ENCODE data around the gene CSNK1G1. TPM values are rescaled to one million over a fixed set of nuclear protein-coding genes. Genes with fewer than 3 reads are reported as not detected.
A peak's percentile ranks its signal among the peaks of the same experiment; 100 is the strongest.

The CSNK1G1 gene
- total RNA-seq, 8 experiments from 2014 or later = 12.3 to 30.8 (median 25.4) TPM

GRCh38 chr15:64187396-64188191 is 168.4 kb downstream of the CSNK1G1 start:
- H3K4me1 ChIP-seq (replicated peaks in 1 of 2) = no peaks in the 10 kb centered on the region
- ATAC-seq (replicated peaks in 6 of 8) = no peak
- no peak overlapping the region for H3K4me3 ChIP-seq
- H3K27ac ChIP-seq = no peak overlapping the region
- WGBS, 10 experiments = 13 to 100% (median 83%) methylated on average over 1 to 2 of the region's 2 CpGs; no CpG with 5 or more reads in 1 of the 10 experiments
- in situ Hi-C loops (cut with MboI; ENCODE audit: low pct_unique_long_range_greater_than_20kb in 2 of 9, low sequenced_read_pairs in 9 of 9, unreplicated experiment in 9 of 9) = no loop called here

- no peak overlapping the region for H3K27ac ChIP-seq
- in situ Hi-C loops (cut with MboI; ENCODE audit: low pct_unique_long_range_greater_than_20kb in 2 of 9, low sequenced_read_pairs in 9 of 9, unreplicated experiment in 9 of 9) = no loop called here
- peak in 1 of 8 experiments; percentile 84 for ATAC-seq (replicated peaks in 6 of 8)
- H3K4me3 ChIP-seq = no peak overlapping the region
- WGBS, 10 experiments = 80 to 100% (median 93%) methylated on average over 1 to 8 of the region's 9 CpGs; no CpG with 5 or more reads in 1 of the 10 experiments
- peaks cover 1 to 2% of the 10 kb centered on the region in 2 donors for H3K4me1 ChIP-seq (replicated peaks in 1 of 2)
These were observed 170.6 kb downstream of the CSNK1G1 start for GRCh38 chr15:64185146-64185911.

- Histone ChIP-seq H3K27ac (no peak overlapping the region), H3K4me1 (replicated peaks in 1 of 2) (peaks cover 8 to 9% of the 10 kb centered on the region in 2 donors), H3K4me3 (no peak overlapping the region)
- in situ Hi-C loops (cut with MboI; ENCODE audit: low pct_unique_long_range_greater_than_20kb in 2 of 9, low sequenced_read_pairs in 9 of 9, unreplicated experiment in 9 of 9) = no loop called here
- WGBS, 10 experiments = 60 to 100% (median 100%) methylated on average over 1 to 4 of the region's 4 CpGs; no CpG with 5 or more reads in 2 of the 10 experiments
- ATAC-seq (replicated peaks in 6 of 8) = no peak
These were observed 173.1 kb downstream of the CSNK1G1 start for GRCh38 chr15:64182859-64183370.

- WGBS, 10 experiments = 54 to 96% (median 77%) methylated on average over 1 to 7 of the region's 8 CpGs; no CpG with 5 or more reads in 2 of the 10 experiments
- ATAC-seq (replicated peaks in 6 of 8) = peak in 5 of 8 experiments; percentile 74 to 97 (median 93)
- in situ Hi-C loops (cut with MboI; ENCODE audit: low pct_unique_long_range_greater_than_20kb in 2 of 9, low sequenced_read_pairs in 9 of 9, unreplicated experiment in 9 of 9) = no loop called here
- Histone ChIP-seq H3K4me1 (replicated peaks in 1 of 2) (peaks cover 8 to 9% of the 10 kb centered on the region in 2 donors), H3K27ac (no peak overlapping the region), H3K4me3 (no peak overlapping the region)
These were observed 175.6 kb downstream of the CSNK1G1 start for GRCh38 chr15:64180235-64180824.

GRCh38 chr15:64166102-64166890 is 189.7 kb downstream of the CSNK1G1 start:
- in situ Hi-C loops (cut with MboI; ENCODE audit: low pct_unique_long_range_greater_than_20kb in 2 of 9, low sequenced_read_pairs in 9 of 9, unreplicated experiment in 9 of 9) = no loop called here
- 9 to 100% (median 83%) methylated on average over 1 to 5 of the region's 5 CpGs; no CpG with 5 or more reads in 1 of the 10 experiments for WGBS, 10 experiments
- H3K4me1 ChIP-seq (replicated peaks in 1 of 2) = peaks cover 14 to 17% of the 10 kb centered on the region in 2 donors
- H3K4me3 ChIP-seq = no peak overlapping the region
- peak in 3 of 8 experiments; percentile 2 to 10 (median 5) for ATAC-seq (replicated peaks in 6 of 8)
- no peak overlapping the region for H3K27ac ChIP-seq

- H3K27ac ChIP-seq = no peak overlapping the region
- WGBS, 10 experiments = 60 to 100% (median 100%) methylated on average over 1 to 3 of the region's 4 CpGs; no CpG with 5 or more reads in 5 of the 10 experiments
- no peak overlapping the region for H3K4me3 ChIP-seq
- H3K4me1 ChIP-seq (replicated peaks in 1 of 2) = peaks cover 18 to 20% of the 10 kb centered on the region in 2 donors
- in situ Hi-C loops (cut with MboI; ENCODE audit: low pct_unique_long_range_greater_than_20kb in 2 of 9, low sequenced_read_pairs in 9 of 9, unreplicated experiment in 9 of 9) = no loop called here
- ATAC-seq (replicated peaks in 6 of 8) = no peak
These were observed 191.5 kb downstream of the CSNK1G1 start for GRCh38 chr15:64164436-64164835.

GRCh38 chr15:64163659-64164362 is 192.2 kb downstream of the CSNK1G1 start:
- H3K4me3 ChIP-seq = peak overlapping the region; percentile 21 to 100 (median 79)
- in situ Hi-C loops (cut with MboI; ENCODE audit: low pct_unique_long_range_greater_than_20kb in 2 of 9, low sequenced_read_pairs in 9 of 9, unreplicated experiment in 9 of 9) = no loop called here
- WGBS, 10 experiments = 7 to 77% (median 44%) methylated on average over 3 to 14 of the region's 14 CpGs
- ATAC-seq (replicated peaks in 6 of 8) = peak; percentile 0 to 27 (median 4)
- peaks cover 18 to 20% of the 10 kb centered on the region in 2 donors for H3K4me1 ChIP-seq (replicated peaks in 1 of 2)
- peak overlapping the region; percentile 18 to 51 for H3K27ac ChIP-seq

- H3K4me3 ChIP-seq = peak within 1 kb of the TSS; percentile 56 to 100 (median 80)
- H3K4me1 ChIP-seq (replicated peaks in 1 of 2) = peaks cover 18 to 20% of the 10 kb centered on the region in 2 donors
- peak; percentile 83 to 97 (median 95) for ATAC-seq (replicated peaks in 6 of 8)
- peak within 1 kb of the TSS; percentile 82 to 84 for H3K27ac ChIP-seq
- in situ Hi-C loops (cut with MboI; ENCODE audit: low pct_unique_long_range_greater_than_20kb in 2 of 9, low sequenced_read_pairs in 9 of 9, unreplicated experiment in 9 of 9) = no loop called here
- 0 to 100% (median 14%) methylated on average over 1 to 13 of the region's 69 CpGs for WGBS, 10 experiments
These were observed 192.9 kb downstream of the CSNK1G1 start, which contains the start of gene PPIB for GRCh38 chr15:64162869-64163658. Gene PPIB (minus strand): TSS chr15:64163022. CDS start chr15:64162986, 36 bp downstream.

GRCh38 chr15:64162478-64162868 is 193.5 kb downstream of the CSNK1G1 start:
- Histone ChIP-seq H3K27ac (peak overlapping the region; percentile 82 to 84), H3K4me3 (peak overlapping the region; percentile 56 to 100 (median 80)), H3K4me1 (replicated peaks in 1 of 2) (peaks cover 18 to 20% of the 10 kb centered on the region in 2 donors)
- in situ Hi-C loops (cut with MboI; ENCODE audit: low pct_unique_long_range_greater_than_20kb in 2 of 9, low sequenced_read_pairs in 9 of 9, unreplicated experiment in 9 of 9) = no loop called here
- 0 to 2% methylated on average over 2 to 9 of the region's 21 CpGs; no CpG with 5 or more reads in 8 of the 10 experiments for WGBS, 10 experiments
- peak; percentile 12 to 37 (median 31) for ATAC-seq (replicated peaks in 6 of 8)

GRCh38 chr15:64161688-64162477 is 194.1 kb downstream of the CSNK1G1 start:
- in situ Hi-C loops (cut with MboI; ENCODE audit: low pct_unique_long_range_greater_than_20kb in 2 of 9, low sequenced_read_pairs in 9 of 9, unreplicated experiment in 9 of 9) = no loop called here
- peaks cover 18 to 20% of the 10 kb centered on the region in 2 donors for H3K4me1 ChIP-seq (replicated peaks in 1 of 2)
- H3K27ac ChIP-seq = peak overlapping the region; percentile 82 to 84
- H3K4me3 ChIP-seq = peak overlapping the region; percentile 56 to 100 (median 80)
- WGBS, 10 experiments = 0 to 73% (median 43%) methylated on average over 2 to 7 of the region's 12 CpGs; no CpG with 5 or more reads in 3 of the 10 experiments
- ATAC-seq (replicated peaks in 6 of 8) = no peak
